ENCODE measurements around the gene KCNB1.

GRCh38 chr20:49391404-49392245 is 90.8 kb downstream of the KCNB1 start:
- TF ChIP-seq CTCF (IDR thresholded peaks at IDR 0.05; ENCODE audit: low read depth, low read length, poor library complexity, severe bottlenecking) (no peak), EZH2phosphoT487 (IDR thresholded peaks at IDR 0.05; ENCODE audit: borderline replicate concordance, low read length) (no peak)

Measured in DOHH2 (cell line).